SK-N-SH treated with all-trans-retinoic acid at 6 μM for 48 hours (cell line): ENCODE measurements around the gene WBP2.

Experiments used
- ATAC-seq: fragments of 200-7000 bp; cut with Tn5 transposase; 3 replicates; pipeline ENCODE4 v1.9.1; 2020; ENCODE audit warnings: mild to moderate bottlenecking, moderate library complexity
- ARNTL ChIP-seq: fragments of 450-650 bp; formaldehyde crosslinking; IDR thresholded peaks from 2 replicates; pipeline ENCODE4 v1.5.0; 2020; ENCODE audit warnings: low read depth, mild to moderate bottlenecking, moderate library complexity, borderline replicate concordance
- BACH2 ChIP-seq: fragments of 250-450 bp; sonication (Bioruptor Pico); IDR thresholded peaks from 2 replicates; pipeline ENCODE4 v1.9.0; 2021; ENCODE audit warnings: mild to moderate bottlenecking, borderline replicate concordance
- CSDC2 ChIP-seq: fragments of 250-450 bp; sonication (Bioruptor Pico); IDR thresholded peaks from 2 replicates; pipeline ENCODE4 v1.5.0; 2020; ENCODE audit warnings: mild to moderate bottlenecking, moderate library complexity
- CSRNP3 ChIP-seq: fragments of 250-450 bp; sonication (Bioruptor Pico); IDR thresholded peaks from 2 replicates; pipeline ENCODE4 v1.5.1; 2021; ENCODE audit warnings: mild to moderate bottlenecking, moderate library complexity
- ESRRG ChIP-seq: fragments of 250-450 bp; sonication (Bioruptor Pico); IDR thresholded peaks from 2 replicates; pipeline ENCODE4 v1.6.1; 2021; ENCODE audit warnings: mild to moderate bottlenecking
- ISL1 ChIP-seq: fragments of 250-450 bp; sonication (Bioruptor Pico); IDR thresholded peaks from 2 replicates; pipeline ENCODE4 v2.1.2; 2022; ENCODE audit warnings: mild to moderate bottlenecking, moderate library complexity
- OSR1 ChIP-seq: fragments of 250-450 bp; sonication (Bioruptor Pico); IDR thresholded peaks from 2 replicates; pipeline ENCODE4 v1.8.0; 2022; ENCODE audit warnings: moderate library complexity, mild to moderate bottlenecking, inconsistent platforms
- PATZ1 ChIP-seq: fragments of 250-450 bp; sonication (Bioruptor Pico); IDR thresholded peaks from 2 replicates; pipeline ENCODE4 v1.8.0; 2020; ENCODE audit warnings: mild to moderate bottlenecking, moderate library complexity, borderline replicate concordance
- PPARA ChIP-seq: fragments of 250-450 bp; sonication (Bioruptor Pico); IDR thresholded peaks from 2 replicates; pipeline ENCODE4 v1.5.0; 2020; ENCODE audit warnings: mild to moderate bottlenecking, borderline replicate concordance
- RARB ChIP-seq: fragments of 250-450 bp; sonication (Bioruptor Pico); IDR thresholded peaks from 2 replicates; pipeline ENCODE4 v1.8.0; 2021; ENCODE audit warnings: mild to moderate bottlenecking, moderate library complexity
- SNAI2 ChIP-seq: fragments of 250-450 bp; sonication (Bioruptor Pico); IDR thresholded peaks from 2 replicates; pipeline ENCODE4 v1.5.0; 2020; ENCODE audit warnings: mild to moderate bottlenecking, moderate library complexity
- TCF4 ChIP-seq: fragments of 250-450 bp; sonication (Bioruptor Pico); IDR thresholded peaks from 2 replicates; pipeline ENCODE4 v1.8.0; 2021; ENCODE audit warnings: mild to moderate bottlenecking, moderate library complexity, borderline replicate concordance
- TOX ChIP-seq: fragments of 250-450 bp; sonication (Bioruptor Pico); IDR thresholded peaks from 2 replicates; pipeline ENCODE4 v1.8.0; 2021; ENCODE audit warnings: mild to moderate bottlenecking, moderate library complexity, borderline replicate concordance
- TSHZ2 ChIP-seq: fragments of 250-450 bp; sonication (Bioruptor Pico); IDR thresholded peaks from 2 replicates; pipeline ENCODE4 v1.5.0; 2020; ENCODE audit warnings: mild to moderate bottlenecking, moderate library complexity
- ZC3H10 ChIP-seq: fragments of 250-450 bp; sonication (Bioruptor Pico); IDR thresholded peaks from 2 replicates; pipeline ENCODE4 v1.5.1; 2021; ENCODE audit warnings: mild to moderate bottlenecking, moderate library complexity
- ZFP30 ChIP-seq: fragments of 450-650 bp; formaldehyde crosslinking; IDR thresholded peaks from 2 replicates; pipeline ENCODE4 v1.5.0; 2022; ENCODE audit warnings: mild to moderate bottlenecking, moderate library complexity
- ZNF565 ChIP-seq: fragments of 450-650 bp; formaldehyde crosslinking; conservative IDR thresholded peaks from 2 replicates; pipeline ENCODE4 v1.5.0; 2020; ENCODE audit warnings: low read depth, mild to moderate bottlenecking, moderate library complexity
- ZNF70 ChIP-seq: fragments of 450-650 bp; formaldehyde crosslinking; IDR thresholded peaks from 2 replicates; pipeline ENCODE4 v1.5.0; 2020; ENCODE audit warnings: mild to moderate bottlenecking, moderate library complexity
- ZNF8 ChIP-seq: fragments of 450-650 bp; formaldehyde crosslinking; IDR thresholded peaks from 2 replicates; pipeline ENCODE4 v1.5.0; 2020; ENCODE audit warnings: mild to moderate bottlenecking, moderate library complexity
- TF ChIP-seq, protein P1 (sequence below): fragments of 250-450 bp; sonication (Bioruptor Pico); IDR thresholded peaks from 2 replicates; pipeline ENCODE4 v1.8.0; 2021; ENCODE audit warnings: low read depth, mild to moderate bottlenecking, moderate library complexity, borderline replicate concordance
- TF ChIP-seq, protein P2 (sequence below): fragments of 250-450 bp; sonication (Bioruptor Pico); IDR thresholded peaks from 2 replicates; pipeline ENCODE4 v1.5.1; 2020; ENCODE audit warnings: low read depth, mild to moderate bottlenecking, moderate library complexity

The WBP2 gene

GRCh38 chr17:75835654-75835987 lies 19.5 kb downstream of the WBP2 start:
- ATAC-seq: no peak; the same call in 2 of the 3 replicates
- TF ChIP-seq ZNF565 (CRISPR knock-in tag) (no peak), BACH2 (CRISPR knock-in tag) (no peak), CSDC2 (CRISPR knock-in tag) (no peak), ZNF8 (CRISPR knock-in tag) (no peak), ZC3H10 (CRISPR knock-in tag) (no peak), PATZ1 (CRISPR knock-in tag) (no peak), CSRNP3 (CRISPR knock-in tag) (no peak), ISL1 (CRISPR knock-in tag) (no peak), TOX (CRISPR knock-in tag) (no peak), ZNF70 (CRISPR knock-in tag) (no peak), ARNTL (CRISPR knock-in tag) (no peak), TCF4 (CRISPR knock-in tag) (no peak), RARB (no peak), PPARA (CRISPR knock-in tag) (no peak), SNAI2 (CRISPR knock-in tag) (no peak), ESRRG (CRISPR knock-in tag) (no peak), TSHZ2 (CRISPR knock-in tag) (no peak), OSR1 (CRISPR knock-in tag) (no peak)
- TF ChIP-seq, protein P1, sequence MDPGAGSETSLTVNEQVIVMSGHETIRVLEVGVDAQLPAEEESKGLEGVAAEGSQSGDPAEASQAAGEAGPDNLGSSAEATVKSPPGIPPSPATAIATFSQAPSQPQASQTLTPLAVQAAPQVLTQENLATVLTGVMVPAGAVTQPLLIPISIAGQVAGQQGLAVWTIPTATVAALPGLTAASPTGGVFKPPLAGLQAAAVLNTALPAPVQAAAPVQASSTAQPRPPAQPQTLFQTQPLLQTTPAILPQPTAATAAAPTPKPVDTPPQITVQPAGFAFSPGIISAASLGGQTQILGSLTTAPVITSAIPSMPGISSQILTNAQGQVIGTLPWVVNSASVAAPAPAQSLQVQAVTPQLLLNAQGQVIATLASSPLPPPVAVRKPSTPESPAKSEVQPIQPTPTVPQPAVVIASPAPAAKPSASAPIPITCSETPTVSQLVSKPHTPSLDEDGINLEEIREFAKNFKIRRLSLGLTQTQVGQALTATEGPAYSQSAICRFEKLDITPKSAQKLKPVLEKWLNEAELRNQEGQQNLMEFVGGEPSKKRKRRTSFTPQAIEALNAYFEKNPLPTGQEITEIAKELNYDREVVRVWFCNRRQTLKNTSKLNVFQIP (CRISPR knock-in tag): no peak

DNA sequence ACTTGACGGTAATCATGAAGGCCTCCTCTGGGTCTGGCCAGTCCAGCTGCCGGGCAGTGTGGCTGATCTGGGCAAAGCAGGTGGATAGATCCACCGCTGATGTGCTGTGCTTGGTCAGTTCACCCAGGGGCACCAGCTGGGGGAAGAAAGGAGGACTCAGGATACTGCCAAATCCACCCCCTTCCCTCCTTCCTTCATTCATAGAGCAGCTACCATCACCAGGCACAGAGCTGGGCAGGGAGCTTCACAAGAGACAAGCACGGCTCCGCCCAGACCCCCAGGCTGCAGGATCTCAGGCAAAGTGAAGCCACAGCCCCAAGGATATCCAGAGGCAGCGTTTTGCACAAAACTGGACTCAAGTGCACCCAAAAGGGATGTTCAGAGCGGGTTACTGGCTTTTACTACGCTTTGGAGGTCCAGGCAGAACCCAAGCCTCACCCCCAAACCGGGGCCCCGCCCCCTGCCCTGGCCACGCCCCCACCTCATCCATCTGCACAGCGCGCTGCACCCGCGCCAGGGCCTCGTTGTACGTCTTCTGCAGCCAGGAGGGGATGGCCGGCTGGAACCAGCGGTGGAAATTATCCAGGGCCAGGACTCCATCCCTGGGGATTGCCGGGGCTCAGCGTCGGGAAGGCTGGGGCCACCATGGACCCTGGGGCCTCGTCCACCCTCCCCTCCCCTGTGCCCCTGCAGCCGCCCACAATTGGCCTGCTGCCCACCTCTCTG lies 20.0 kb downstream of the WBP2 start:
- no peak for TF ChIP-seq ARNTL (CRISPR knock-in tag)
- no peak for TF ChIP-seq CSRNP3 (CRISPR knock-in tag)
- no peak for TF ChIP-seq BACH2 (CRISPR knock-in tag)
- no peak for TF ChIP-seq ZNF70 (CRISPR knock-in tag)
- TF ChIP-seq ZNF8 (CRISPR knock-in tag): no peak
- no peak for TF ChIP-seq ZNF565 (CRISPR knock-in tag)
- TF ChIP-seq TCF4 (CRISPR knock-in tag): no peak
- TF ChIP-seq, protein P2, sequence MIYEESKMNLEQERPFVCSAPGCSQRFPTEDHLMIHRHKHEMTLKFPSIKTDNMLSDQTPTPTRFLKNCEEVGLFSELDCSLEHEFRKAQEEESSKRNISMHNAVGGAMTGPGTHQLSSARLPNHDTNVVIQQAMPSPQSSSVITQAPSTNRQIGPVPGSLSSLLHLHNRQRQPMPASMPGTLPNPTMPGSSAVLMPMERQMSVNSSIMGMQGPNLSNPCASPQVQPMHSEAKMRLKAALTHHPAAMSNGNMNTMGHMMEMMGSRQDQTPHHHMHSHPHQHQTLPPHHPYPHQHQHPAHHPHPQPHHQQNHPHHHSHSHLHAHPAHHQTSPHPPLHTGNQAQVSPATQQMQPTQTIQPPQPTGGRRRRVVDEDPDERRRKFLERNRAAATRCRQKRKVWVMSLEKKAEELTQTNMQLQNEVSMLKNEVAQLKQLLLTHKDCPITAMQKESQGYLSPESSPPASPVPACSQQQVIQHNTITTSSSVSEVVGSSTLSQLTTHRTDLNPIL (CRISPR knock-in tag): no peak
- no peak for TF ChIP-seq ZFP30 (CRISPR knock-in tag)
- TF ChIP-seq RARB: no peak
- no peak for TF ChIP-seq PPARA (CRISPR knock-in tag)
- TF ChIP-seq OSR1 (CRISPR knock-in tag): no peak
- ATAC-seq: peak; percentile 68
